MV-4-11 (cell line): ENCODE data around the gene HYAL4.
"Not testable (repeated sequence)": the region's sequence is repeated elsewhere in the genome, so short reads cannot be mapped to it uniquely, and the experiment has no call there.

Experiments used
- DNase-seq: peaks from one replicate; lab custom pipeline; 2025; lab: John Stamatoyannopoulos, UW

HYAL4 gene

GRCh38 chr7:123847868-123848267, 2.9 kb downstream of the HYAL4 start:
- no peak for DNase-seq

- DNase-seq, result no peak
These were observed 4.9 kb downstream of the HYAL4 start for GRCh38 chr7:123849855-123850254.

- not testable (repeated sequence) for DNase-seq
These were observed 6.4 kb downstream of the HYAL4 start for GRCh38 chr7:123851404-123851803.

- not testable (repeated sequence) for DNase-seq
These were observed 9.3 kb downstream of the HYAL4 start for GRCh38 chr7:123854291-123854690.

- DNase-seq, result not testable (repeated sequence)
These were observed 11.5 kb downstream of the HYAL4 start for GRCh38 chr7:123856428-123856827.

GRCh38 chr7:123860848-123861247, 15.9 kb downstream of the HYAL4 start:
- no peak for DNase-seq

GRCh38 chr7:123862775-123863174, 17.8 kb downstream of the HYAL4 start:
- no peak for DNase-seq

- no peak for DNase-seq
These were observed 18.5 kb downstream of the HYAL4 start for GRCh38 chr7:123863461-123863860.

- DNase-seq, result peak; percentile 24
These were observed 19.0 kb downstream of the HYAL4 start for GRCh38 chr7:123864012-123864411.

GRCh38 chr7:123864436-123864835, 19.5 kb downstream of the HYAL4 start:
- DNase-seq, result no peak

GRCh38 chr7:123864966-123865365, 20.0 kb downstream of the HYAL4 start:
- no peak for DNase-seq

GRCh38 chr7:123865517-123866117, 20.6 kb downstream of the HYAL4 start:
- DNase-seq, result peak; percentile 63

- peak; percentile 94 for DNase-seq
These were observed 22.3 kb downstream of the HYAL4 start for GRCh38 chr7:123867225-123867624.

GRCh38 chr7:123871998-123872867, 27.3 kb downstream of the HYAL4 start:
- peak; percentile 35 for DNase-seq

GRCh38 chr7:123872908-123873307, 27.9 kb downstream of the HYAL4 start:
- DNase-seq, result no peak

GRCh38 chr7:123876557-123877256, 31.7 kb downstream of the HYAL4 start:
- no peak for DNase-seq

GRCh38 chr7:123879628-123880027, 34.7 kb downstream of the HYAL4 start:
- no peak for DNase-seq

- DNase-seq, result no peak
These were observed 36.3 kb downstream of the HYAL4 start for GRCh38 chr7:123881300-123881699.

GRCh38 chr7:123883154-123883553, 38.2 kb downstream of the HYAL4 start:
- DNase-seq, result no peak

GRCh38 chr7:123888192-123888591, 43.2 kb downstream of the HYAL4 start:
- DNase-seq, result no peak

- DNase-seq, result not testable (repeated sequence)
These were observed 49.8 kb downstream of the HYAL4 start for GRCh38 chr7:123894753-123895152.

GRCh38 chr7:123901101-123901500, 56.1 kb downstream of the HYAL4 start:
- DNase-seq, result no peak

- no peak for DNase-seq
These were observed 60.7 kb downstream of the HYAL4 start for GRCh38 chr7:123905714-123906113.
